Kidney (tissue), 14 donors: ENCODE data around the gene STK33. TPM values are rescaled to one million over a fixed set of nuclear protein-coding genes. Genes with fewer than 3 reads are reported as not detected.

Experiments used
- DNase-seq, 5 donors: peaks; one replicate each; pipeline ENCODE4 v3.0.0-alpha.2; 2013 to 2020
- FAIRE-seq: peaks from 2 replicates; lab custom pipeline; 2012; peaks lifted over from hg19 to GRCh38; lab: Jason Lieb, UNC
- H3K27ac ChIP-seq, 2 donors: one replicate each; pipeline ENCODE4 v1.7.0; 2013; ENCODE audit warnings: low read depth in 2 of 2, low read length in 2 of 2, inconsistent platforms in 1 of 2
- H3K27me3 ChIP-seq: one replicate; pipeline ENCODE4 v1.7.1; 2013; ENCODE audit warnings: low read length, inconsistent platforms; ENCODE audit not compliant: control insufficient read depth, insufficient read depth
- H3K36me3 ChIP-seq, 3 donors: one replicate each; pipeline versions ENCODE4 v1.7.0 to v1.7.1; 2013; ENCODE audit warnings: low read length in 3 of 3, control low read depth in 1 of 3, inconsistent platforms in 1 of 3; ENCODE audit not compliant: insufficient read depth in 3 of 3, control insufficient read depth in 2 of 3
- H3K4me1 ChIP-seq, 3 donors: one replicate each; pipeline versions ENCODE4 v1.7.0 to v1.7.1; 2013; ENCODE audit warnings: low read length in 3 of 3, inconsistent platforms in 1 of 3, low read depth in 1 of 3; ENCODE audit not compliant: control insufficient read depth in 2 of 3, insufficient read depth in 2 of 3
- H3K4me3 ChIP-seq, 3 donors: one replicate each; pipeline versions ENCODE4 v1.7.0 to v1.8.1; 2013; ENCODE audit warnings: low read length in 3 of 3, control low read depth in 1 of 3, inconsistent platforms in 1 of 3
- H3K9ac ChIP-seq, 3 donors: one replicate each; pipeline versions ENCODE4 v1.7.0 to v1.7.1; 2013; ENCODE audit warnings: low read length in 3 of 3, control low read depth in 1 of 3, inconsistent platforms in 1 of 3
- H3K9me3 ChIP-seq, 3 donors: one replicate each; pipeline versions ENCODE4 v1.7.0 to v1.7.1; 2013; ENCODE audit warnings: low read length in 3 of 3, control low read depth in 1 of 3, inconsistent platforms in 1 of 3; ENCODE audit not compliant: control insufficient read depth in 2 of 3, insufficient read depth in 1 of 3
- CTCF ChIP-seq: IDR thresholded peaks from 3 replicates; pipeline ENCODE4 v1.5.1; 2012; ENCODE audit warnings: mild to moderate bottlenecking, moderate library complexity, borderline replicate concordance; ENCODE audit not compliant: insufficient read depth; ENCODE audit errors: extremely low read depth
- intact Hi-C: fragments of 100-400 bp; cut with DNase I; formaldehyde crosslinking; loops from one replicate; pipeline ENCODE4 v1.11.1; 2022
- polyA plus RNA-seq: library from polyadenylated mRNA; stranded (reverse); fragments of 350-450 nt; fragmentation: Illumina TruSeq; extraction: RNeasy Lipid Tissue Mini Kit (QIAGEN cat#74804); gene quantifications from one replicate; pipeline ENCODE4 v1.2.3, GENCODE V29; 2014; ENCODE audit warnings: low read depth, low replicate concordance; ENCODE audit not compliant: insufficient read depth
- total RNA-seq: library from RNA; stranded (reverse); fragmentation: NEBNext Ultra II Directional; extraction: Animal tissue kit (Norgen Biotek cat#: 25700); gene quantifications from one replicate; pipeline ENCODE4 v1.2.1, GENCODE V29; 2021
- donor health status: control.
- donor health status: control.
- donor health status: control.
- donor health status: control.
- donor health status: control.
- donor health status: DM: yes; HTN: yes; CAD: no.
- donor health status: Normal renal cell carcinoma (clear cell type).

Gene STK33
- total and polyA plus RNA-seq, 2 donors from 2014 or later, result 11.9 to 19.3 TPM

GRCh38 chr11:8640267-8640906 lies 46.4 kb upstream of the STK33 start:
- no peaks in the 10 kb centered on the region for H3K9me3 ChIP-seq
- peaks cover 0 to 36% (median 32%) of the 10 kb centered on the region in 3 donors for H3K36me3 ChIP-seq
- H3K4me3 ChIP-seq, result no peak overlapping the region
- H3K27me3 ChIP-seq, result no peaks in the 10 kb centered on the region
- intact Hi-C loops, result no loop called here
- FAIRE-seq, result no peak
- no peaks in the 10 kb centered on the region for H3K4me1 ChIP-seq
- no peak overlapping the region for H3K9ac ChIP-seq
- no peak for TF ChIP-seq CTCF
- no peak for DNase-seq
- no peak overlapping the region for H3K27ac ChIP-seq

GRCh38 chr11:8639655-8640054 lies 45.6 kb upstream of the STK33 start:
- H3K9me3 ChIP-seq, result no peaks in the 10 kb centered on the region
- H3K27ac ChIP-seq, result no peak overlapping the region
- no peak for FAIRE-seq
- intact Hi-C loops, result no loop called here
- no peaks in the 10 kb centered on the region for H3K4me1 ChIP-seq
- no peak overlapping the region for H3K9ac ChIP-seq
- peaks cover 0 to 32% (median 25%) of the 10 kb centered on the region in 3 donors for H3K36me3 ChIP-seq
- H3K27me3 ChIP-seq, result no peaks in the 10 kb centered on the region
- DNase-seq, result no peak
- H3K4me3 ChIP-seq, result no peak overlapping the region
- TF ChIP-seq CTCF, result no peak

- Histone ChIP-seq H3K27me3 (no peaks in the 10 kb centered on the region), H3K9ac (no peak overlapping the region), H3K27ac (no peak overlapping the region), H3K36me3 (peaks cover 0 to 32% (median 21%) of the 10 kb centered on the region in 3 donors), H3K9me3 (no peaks in the 10 kb centered on the region), H3K4me1 (no peaks in the 10 kb centered on the region), H3K4me3 (no peak overlapping the region)
- intact Hi-C loops, result no loop called here
- no peak for DNase-seq
- no peak for TF ChIP-seq CTCF
- no peak for FAIRE-seq
Observed at GRCh38 chr11:8638300-8638699, 44.3 kb upstream of the STK33 start.
